ENCODE results near the gene RARA.

RARA gene

DNA sequence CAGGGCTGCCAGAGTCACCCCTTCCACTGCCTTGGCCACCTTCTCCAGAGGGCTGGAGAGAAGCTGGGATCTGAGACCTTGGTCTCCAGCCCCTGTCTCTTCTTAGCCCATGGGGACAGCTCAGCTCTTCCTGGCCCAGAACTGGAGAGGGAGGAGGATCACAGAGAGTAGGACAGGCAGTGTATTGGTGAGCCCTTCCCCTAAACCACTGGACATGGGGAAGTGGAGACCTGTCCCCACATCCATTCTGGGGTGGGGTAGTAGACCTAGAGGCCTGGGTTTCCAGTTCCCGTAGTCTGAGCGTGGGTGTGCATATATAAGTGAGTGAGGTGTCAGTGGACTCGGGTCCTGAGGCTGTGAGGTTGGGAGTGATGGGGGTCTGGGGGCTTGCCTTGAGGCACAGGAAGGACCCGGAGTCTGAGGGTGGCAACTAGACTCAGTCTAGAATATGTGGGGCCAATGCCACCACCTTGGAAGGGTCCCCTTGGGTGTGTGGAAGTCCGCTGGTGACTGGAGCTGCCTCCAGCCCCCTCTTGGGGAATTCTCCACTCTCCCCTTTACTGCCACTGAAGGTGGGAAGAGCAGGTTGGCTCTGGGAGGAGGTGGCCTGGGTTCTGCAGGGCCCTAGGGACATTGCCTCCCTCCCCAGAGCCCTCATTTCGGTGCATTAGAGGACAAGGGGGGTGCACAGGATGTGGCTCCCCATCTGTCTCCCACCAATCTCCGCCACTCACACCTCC, 35.6 kb downstream of the RARA start:
- DNase-seq (ENCODE audit: low read depth in 2 of 2, low spot score in 1 of 2): no peak

DNA sequence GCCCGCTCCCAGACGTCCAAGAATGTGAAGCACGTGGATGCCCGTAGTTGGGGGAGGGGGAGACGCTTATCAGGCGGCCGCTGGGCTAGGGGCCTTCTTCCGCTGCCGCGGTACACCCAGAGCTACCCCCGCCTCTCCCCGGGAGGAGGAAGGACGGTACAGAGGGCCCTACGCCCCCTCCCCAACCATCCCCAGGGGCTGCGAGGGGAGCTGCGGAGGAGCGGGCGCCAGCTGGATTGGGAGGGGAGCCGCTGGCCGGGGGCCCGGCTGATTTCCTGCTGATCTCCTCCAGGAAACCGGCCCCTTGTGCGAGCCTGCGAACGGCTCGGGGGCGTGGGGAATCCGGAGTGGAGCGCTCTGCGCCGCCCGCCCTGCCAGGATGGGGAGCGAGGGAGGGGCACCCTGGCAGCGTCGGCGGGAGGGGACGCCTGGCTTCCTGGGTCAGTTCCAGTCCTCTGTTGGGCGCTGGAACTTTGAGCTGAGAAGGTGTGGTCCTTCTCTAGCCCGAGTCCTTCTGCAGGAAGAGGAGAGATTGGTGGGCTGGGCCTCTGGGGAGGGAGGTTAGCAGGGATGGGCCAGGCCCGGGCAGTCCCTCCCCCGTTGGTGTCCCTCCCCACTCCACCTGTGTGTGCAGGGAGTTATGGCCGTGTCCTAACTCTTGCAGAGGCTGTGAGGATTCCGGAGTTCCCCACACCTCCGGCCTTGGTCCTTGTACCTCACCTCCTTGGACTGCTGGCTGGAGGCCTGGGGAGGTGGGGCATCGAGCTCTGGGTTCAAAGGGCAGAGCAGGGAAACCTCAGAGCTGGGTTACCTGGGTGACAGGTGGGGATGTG, 36.4 kb downstream of the RARA start:
- DNase-seq (ENCODE audit: low read depth in 2 of 2, low spot score in 1 of 2): no peak

DNA sequence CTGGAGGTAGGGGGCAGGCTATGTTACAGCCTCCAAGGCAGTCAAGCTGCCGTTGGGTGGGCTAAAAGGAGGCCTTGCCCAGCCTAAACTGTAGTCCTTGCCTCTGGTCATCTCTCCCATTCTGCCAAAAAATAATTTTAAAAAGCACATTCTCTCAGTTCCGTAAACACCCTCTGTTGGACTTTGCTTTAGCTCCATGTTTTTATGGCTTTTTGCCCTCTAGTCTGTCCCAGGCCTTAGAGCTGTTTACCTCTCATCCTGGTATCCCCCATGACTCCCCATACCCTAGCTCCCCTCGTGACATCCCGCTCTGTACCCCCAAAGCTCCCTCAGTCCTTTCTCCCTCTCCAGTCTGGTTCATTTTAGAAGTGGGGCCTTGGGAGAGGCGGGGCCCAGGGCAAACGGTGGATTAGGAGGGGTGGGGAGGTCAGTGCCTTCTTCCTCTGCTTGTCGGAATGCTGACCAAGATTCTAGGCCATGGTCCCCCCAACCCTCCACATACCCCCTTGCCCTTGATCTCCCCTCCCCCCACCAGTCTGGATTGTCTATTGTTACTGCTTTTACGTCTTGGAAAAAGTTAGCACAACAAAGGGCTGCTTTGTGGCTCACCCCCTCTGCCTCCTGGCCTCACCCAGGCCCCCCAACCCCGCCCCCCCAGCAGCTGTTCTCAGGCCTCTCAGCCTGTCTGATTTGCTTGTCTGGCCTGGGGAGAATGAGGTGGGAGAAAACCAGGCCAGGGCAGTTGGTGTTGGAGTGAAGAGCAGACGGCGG, 37.2 kb downstream of the RARA start:
- DNase-seq (ENCODE audit: low read depth in 2 of 2, low spot score in 1 of 2): no peak

DNA sequence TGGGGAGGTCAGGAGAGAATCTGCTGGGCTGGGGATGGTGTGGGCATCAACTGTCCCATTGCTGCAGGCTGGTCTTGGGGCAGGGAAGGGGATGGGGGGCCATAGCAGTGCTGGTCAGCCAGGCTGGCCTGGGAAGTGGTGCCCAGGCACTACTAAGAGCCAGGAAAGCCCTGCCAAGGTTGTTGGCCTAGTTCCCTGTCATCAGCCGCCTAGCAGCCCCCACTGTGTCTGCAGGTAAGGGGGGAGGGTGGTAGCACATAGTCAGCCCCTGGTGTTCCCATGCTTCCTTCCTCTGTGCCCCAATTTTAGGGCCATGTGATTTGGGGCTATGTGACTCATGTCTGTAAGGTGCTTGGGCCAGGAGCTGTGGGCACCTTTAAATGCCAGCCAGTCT, 37.8 kb downstream of the RARA start:
- no peak for DNase-seq (ENCODE audit: low read depth in 2 of 2, low spot score in 1 of 2)

DNA sequence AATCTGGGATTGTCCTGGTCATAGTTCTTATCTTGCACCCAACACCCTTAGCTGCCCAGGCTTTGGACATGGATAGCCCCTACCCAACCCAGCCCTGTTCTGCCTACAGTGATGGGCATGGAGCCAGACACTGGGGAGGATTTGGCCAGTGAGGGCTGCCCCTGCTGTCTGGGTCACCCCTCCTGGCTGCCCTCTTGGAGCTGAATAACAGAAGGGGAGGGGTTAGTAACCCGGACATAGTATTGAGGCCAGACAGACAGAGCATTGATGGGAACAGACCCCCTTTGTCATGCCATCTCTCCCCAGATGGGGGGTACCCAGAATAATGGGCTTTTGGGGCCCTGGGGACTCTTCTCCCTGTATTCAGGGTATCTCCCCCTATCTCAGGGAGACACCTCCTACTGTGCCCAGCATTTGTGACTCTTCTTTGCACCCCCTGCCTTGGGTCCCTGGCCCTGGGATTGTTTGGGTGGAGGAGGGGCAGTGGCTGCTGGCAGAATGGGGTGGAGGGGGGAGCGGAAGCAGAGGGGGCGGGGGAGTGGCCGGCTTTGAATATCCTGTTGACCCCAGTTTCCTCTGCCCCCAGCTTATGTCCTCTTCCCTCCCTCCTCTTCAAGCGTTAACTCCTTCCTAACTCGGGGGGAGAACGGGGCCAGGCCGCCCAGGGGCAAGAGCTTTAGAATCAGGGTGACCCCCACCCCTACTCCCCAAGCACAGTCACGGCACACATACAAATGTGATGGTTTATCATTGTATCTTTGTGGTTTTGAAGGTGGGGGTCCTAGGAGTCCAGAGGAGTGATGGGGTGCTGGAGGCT, 38.5 kb downstream of the RARA start:
- no peak for DNase-seq (ENCODE audit: low read depth in 2 of 2, low spot score in 1 of 2)

DNA sequence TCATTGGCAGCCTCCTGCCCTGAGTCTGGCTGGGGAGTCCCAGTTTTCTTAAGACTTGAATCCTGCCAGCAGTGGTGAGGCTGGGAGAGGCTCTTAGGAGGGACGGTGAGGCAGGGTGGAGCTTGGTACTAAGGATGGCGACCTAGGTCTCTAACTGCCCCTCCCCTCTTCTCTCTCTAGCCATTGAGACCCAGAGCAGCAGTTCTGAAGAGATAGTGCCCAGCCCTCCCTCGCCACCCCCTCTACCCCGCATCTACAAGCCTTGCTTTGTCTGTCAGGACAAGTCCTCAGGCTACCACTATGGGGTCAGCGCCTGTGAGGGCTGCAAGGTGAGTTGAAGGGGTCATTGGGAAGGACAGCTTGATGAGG, 39.1 kb downstream of the RARA start:
- no peak for DNase-seq (ENCODE audit: low read depth in 2 of 2, low spot score in 1 of 2)

DNA sequence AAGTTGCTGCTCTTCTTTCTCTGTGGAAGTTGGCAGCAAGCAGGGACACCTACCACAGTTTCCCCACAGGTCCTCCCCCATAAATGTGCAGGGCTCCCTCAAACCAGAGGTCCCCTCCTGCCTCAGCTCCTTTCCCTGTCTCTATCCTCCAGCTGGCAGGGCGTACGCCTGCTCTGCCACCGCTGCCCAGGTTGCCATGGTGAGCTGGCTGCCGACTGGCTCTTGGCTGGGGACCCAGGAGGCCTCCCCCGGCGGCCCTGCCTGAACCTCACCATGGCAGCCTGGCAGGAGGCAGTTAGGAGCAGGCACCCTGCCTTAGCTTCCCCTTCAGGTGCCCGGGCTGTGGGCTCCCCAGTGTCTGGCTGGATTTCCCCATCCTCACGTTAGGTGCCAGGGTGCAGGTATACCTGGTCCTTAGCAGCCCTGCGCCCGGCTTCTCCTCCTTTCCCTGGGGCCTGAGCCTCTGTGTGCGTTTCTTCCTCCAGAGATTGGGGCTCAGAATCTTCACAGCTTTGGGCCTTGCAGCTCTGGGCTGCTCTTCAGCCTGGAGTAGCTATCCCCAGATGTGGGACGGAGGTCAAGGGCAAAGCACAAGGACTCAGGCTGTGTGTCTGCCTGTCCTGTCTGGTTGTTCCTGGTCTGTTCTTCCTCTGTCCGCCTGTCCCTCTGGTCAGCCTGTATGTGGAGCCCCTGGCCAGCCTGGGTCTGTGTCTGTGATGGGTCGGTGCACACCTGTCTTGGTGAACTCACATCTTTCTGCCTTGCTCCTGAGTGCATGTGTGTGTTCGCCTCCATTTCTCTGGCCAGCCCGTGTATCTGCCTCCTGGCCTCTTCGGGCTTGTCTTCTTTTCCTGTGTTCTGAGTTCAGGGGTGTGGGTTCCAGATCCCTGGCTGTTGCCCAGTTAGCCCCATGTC, 39.8 kb downstream of the RARA start:
- no peak for DNase-seq (ENCODE audit: low read depth in 2 of 2, low spot score in 1 of 2)

DNA sequence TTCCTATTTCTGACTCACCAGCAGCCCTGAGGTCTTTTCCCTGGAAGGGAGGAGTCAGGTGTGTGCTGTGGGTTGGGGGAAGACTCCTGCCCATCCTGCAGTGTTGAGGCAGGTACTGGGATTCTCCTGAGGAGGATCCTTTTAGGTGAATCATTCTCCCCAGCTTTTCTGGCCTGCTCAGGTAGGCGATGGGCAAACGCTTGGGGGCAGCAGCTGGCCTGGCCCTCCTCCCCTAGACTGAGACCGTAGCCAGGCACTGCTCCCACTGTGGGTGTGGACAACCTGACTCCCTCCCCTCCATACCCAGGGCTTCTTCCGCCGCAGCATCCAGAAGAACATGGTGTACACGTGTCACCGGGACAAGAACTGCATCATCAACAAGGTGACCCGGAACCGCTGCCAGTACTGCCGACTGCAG, 40.5 kb downstream of the RARA start:
- no peak for DNase-seq (ENCODE audit: low read depth in 2 of 2, low spot score in 1 of 2)

DNA sequence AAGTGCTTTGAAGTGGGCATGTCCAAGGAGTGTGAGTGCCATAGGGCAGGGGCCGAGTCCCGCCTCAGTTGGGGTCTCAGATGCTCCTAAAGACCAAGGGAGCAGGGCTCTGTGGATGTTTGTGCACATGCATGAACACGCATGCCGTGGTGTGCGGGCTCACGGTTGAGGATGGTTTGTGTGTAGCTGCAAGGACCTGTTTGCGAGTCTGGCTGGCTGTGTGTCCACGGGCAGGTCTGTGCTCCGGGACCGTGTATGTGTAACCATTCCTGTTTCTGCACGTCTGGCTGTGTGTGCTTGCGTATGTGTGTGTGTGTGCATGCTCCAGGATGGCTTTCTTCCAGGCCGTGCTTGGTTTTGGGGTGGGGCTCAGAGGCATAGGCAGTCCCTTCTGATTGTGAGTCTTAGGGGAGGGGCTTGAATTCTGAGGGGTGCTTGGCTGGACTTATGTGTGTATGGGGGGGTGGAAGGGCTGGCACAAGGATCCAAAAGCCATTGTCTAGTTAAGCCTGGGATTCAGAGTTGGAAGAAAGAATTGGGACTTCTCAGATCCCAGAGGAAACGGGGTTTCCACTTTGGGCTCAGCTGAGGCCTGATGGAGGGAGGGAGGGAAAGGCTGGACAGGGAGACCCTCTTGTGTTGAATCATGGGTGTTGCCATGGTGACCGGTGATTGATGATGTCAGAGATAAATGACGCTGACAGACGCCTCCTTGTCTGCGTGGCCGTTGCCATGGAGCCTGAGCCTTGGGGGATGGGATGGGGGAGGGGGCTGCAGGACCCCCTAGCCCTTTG, 41.1 kb downstream of the RARA start:
- no peak for DNase-seq (ENCODE audit: low read depth in 2 of 2, low spot score in 1 of 2)

DNA sequence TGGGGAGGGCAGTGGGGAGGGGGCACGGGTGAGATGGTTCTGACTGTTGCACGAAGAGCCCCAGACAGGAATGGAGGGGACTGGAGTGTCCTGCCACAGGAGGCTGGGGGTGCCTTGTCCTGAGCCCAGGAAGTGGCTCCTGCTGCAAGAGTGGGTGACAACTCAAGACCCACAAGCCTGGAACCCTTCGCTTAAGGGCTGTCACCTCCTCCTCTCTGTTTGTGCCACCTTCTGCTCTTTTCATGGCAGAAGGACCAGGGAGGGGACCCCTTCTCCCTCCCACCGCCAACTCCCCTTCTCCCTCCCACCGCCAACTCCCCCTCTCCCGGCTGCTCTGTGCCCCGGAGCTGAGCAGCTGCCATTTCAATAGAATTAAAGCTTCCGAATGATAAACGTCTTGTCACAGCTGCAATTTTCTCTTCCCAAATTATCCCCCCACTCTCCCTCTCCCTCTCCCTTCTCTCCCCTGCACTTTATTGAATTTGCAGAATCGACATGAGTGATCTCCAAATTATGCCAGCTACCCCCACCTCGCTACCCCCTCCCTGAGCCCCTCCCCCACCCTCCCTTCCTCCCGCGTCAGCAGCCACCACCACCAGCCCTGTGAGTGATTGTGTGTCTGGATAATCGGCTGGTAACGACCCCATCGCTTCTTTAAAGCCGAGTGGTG, 41.8 kb downstream of the RARA start:
- DNase-seq (ENCODE audit: low read depth in 2 of 2, low spot score in 1 of 2): no peak

DNA sequence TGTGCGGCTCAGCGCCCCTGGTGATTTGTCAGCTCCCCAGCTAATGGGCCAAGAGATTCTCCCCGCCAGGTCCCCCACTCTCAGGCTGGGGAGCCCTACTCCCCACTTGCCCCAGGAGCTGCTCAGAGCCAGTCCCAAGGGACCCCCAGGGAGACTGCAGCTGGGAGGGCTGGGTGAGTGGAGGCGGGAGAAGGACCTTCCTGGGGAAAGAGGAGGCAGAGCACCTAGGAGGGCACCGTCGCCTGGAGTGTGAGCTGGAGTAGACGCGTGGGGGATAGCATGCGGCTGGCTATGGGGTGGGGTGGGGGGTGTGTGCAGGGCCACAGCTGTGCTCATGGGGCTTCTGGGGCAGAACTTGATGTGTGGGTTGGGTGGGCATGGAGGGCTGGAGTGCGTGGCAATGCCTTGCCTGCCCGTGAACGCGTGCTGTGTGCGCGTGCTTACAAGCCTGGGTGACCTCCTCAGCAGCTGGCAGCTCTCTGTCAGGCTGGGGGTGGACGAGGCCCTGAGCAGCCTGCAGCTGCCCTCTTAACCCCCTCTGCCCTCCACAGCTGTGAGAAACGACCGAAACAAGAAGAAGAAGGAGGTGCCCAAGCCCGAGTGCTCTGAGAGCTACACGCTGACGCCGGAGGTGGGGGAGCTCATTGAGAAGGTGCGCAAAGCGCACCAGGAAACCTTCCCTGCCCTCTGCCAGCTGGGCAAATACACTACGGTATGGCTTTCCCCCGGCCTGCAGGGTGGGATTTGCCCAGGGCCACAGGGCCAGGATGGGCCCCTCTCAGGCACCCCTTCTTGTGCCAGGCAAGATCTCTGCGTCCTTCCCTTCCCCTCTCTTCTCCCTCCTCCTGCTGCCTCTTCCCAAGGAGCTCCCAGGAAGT, 42.6 kb downstream of the RARA start:
- DNase-seq (ENCODE audit: low read depth in 2 of 2, low spot score in 1 of 2): no peak

DNA sequence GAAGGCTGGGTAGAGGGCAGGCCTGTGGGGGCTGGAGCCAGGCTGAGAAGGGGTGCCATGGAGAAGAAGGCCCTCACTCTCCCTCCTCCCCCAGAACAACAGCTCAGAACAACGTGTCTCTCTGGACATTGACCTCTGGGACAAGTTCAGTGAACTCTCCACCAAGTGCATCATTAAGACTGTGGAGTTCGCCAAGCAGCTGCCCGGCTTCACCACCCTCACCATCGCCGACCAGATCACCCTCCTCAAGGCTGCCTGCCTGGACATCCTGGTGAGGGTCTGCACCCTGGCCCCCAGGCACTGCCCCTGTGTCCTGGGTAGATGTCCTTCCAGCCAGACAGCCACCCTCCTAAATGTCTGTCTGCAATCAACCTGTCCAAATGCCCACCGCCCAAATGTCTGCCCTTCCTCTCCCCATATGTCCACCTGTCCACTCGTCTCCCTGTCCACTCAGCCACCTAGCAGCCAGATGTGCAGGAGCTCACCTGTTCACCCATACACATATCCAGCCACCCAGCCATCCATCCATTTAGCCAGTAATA, 43.3 kb downstream of the RARA start:
- DNase-seq (ENCODE audit: low read depth in 2 of 2, low spot score in 1 of 2): no peak

DNA sequence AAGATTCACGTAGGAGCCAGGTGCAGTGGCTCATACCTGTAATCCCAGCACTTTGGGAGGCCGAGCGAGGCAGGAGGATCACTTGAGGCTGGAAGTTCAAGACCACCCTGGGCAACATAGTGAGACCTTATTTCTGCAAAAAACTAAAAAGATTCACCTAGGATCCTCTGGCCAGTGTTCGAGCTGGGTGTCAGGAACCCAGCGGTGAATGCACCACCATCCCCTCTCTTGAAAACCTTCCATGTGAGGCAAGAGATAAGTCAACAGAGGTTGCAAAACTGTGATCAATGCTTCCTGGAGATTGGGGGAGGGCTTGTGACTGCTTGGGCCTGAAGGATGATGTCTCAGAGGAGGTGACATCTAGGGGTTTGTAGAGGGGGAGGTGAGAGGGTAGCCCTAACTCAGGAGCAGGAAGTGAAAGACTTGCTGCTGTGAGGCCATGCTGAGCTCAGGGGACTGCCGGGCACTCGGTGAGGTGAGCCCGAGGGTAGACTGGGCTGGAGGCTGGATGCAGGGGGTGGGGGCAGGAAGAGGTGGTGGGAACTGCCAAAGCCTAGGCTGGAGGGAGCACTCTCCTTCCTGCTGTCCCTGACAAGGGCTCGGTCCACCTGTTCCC, 43.9 kb downstream of the RARA start:
- DNase-seq (ENCODE audit: low read depth in 2 of 2, low spot score in 1 of 2): no peak

DNA sequence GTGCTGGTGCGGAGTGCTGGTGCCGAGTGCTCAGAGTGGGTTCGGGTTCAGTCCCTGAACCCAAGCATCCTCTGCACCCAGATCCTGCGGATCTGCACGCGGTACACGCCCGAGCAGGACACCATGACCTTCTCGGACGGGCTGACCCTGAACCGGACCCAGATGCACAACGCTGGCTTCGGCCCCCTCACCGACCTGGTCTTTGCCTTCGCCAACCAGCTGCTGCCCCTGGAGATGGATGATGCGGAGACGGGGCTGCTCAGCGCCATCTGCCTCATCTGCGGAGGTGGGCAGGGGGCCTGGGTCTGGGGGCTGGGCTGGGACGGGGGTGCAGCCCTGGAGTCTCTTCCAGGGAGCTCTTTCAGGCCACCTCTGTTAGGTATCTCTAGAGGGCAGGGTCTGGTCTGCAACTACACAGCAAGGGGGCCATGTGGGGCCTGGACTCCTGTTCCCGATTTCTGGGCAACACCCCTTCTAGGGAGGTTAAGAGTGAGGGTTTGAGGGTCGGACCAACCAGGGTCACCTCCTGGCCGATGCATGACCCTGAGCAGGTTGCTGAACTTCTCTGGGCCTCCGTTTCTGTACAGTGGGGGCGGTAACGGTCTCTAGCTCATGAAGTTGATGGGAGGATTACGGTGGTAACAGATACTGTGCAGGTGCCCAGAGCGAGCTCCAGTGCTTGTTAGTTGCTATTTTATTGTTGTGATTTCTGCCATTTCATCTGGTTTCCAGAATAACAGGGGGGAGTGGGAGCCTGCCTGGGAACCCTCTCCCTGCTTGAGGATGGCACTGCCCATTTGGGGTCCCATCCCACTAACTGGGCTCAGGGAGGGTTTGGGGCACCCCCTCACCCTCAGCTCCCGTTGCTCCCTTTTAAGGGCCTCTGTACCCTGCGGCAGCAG, 45.5 kb downstream of the RARA start:
- DNase-seq (ENCODE audit: low read depth in 2 of 2, low spot score in 1 of 2): no peak

DNA sequence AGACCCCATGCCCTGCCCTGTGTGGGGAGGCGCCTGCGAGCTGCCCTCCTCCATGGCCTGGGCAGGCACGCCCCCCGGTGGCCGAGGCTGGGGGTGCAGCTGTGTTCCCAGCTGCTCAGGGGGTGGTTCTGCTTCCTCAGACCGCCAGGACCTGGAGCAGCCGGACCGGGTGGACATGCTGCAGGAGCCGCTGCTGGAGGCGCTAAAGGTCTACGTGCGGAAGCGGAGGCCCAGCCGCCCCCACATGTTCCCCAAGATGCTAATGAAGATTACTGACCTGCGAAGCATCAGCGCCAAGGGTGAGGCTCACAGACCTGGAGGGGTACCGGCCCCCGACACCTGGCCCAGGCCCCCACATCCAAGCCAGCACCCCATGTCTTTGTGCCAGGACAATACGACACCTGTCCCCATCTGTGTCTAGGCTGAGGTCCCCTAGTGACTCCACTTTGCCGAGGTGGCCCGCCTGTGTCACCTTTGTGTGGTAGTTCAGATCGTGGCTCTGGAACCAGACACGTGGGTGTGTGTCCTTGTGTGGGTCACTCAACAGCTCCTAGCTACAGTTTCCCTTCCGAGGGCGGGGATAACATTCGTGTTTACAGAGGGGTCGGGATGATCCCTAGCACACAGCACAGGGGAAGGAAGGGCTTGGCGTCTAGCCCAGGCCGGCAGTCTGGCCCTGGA, 46.3 kb downstream of the RARA start:
- peak; percentile 54 to 62 for DNase-seq (ENCODE audit: low read depth in 2 of 2, low spot score in 1 of 2)

Measured in stimulated activated CD8-positive, alpha-beta memory T cell treated with anti-CD3 and anti-CD28 coated beads, Interleukin-4, amount 100 ng/mL, for 1 hour (primary cell).